Subcutaneous adipose tissue (tissue), 4 donors: ENCODE results near the gene VAV1. TPM values are rescaled to one million over a fixed set of nuclear protein-coding genes. Genes with fewer than 3 reads are reported as not detected.

Experiments
- CTCF ChIP-seq: fragments of 450-650 bp; IDR thresholded peaks from one replicate; pipeline ENCODE4 v1.5.1; 2016; ENCODE audit warnings: low read depth, mild to moderate bottlenecking, control low read depth, antibody characterized with exemption, moderate library complexity
- total RNA-seq, 4 donors: library from RNA; depleted of rRNA; stranded (reverse); fragments of >200 nt; gene quantifications; one replicate each; pipeline ENCODE4 v1.1.0, GENCODE V29; 2016

VAV1 gene, protein sequence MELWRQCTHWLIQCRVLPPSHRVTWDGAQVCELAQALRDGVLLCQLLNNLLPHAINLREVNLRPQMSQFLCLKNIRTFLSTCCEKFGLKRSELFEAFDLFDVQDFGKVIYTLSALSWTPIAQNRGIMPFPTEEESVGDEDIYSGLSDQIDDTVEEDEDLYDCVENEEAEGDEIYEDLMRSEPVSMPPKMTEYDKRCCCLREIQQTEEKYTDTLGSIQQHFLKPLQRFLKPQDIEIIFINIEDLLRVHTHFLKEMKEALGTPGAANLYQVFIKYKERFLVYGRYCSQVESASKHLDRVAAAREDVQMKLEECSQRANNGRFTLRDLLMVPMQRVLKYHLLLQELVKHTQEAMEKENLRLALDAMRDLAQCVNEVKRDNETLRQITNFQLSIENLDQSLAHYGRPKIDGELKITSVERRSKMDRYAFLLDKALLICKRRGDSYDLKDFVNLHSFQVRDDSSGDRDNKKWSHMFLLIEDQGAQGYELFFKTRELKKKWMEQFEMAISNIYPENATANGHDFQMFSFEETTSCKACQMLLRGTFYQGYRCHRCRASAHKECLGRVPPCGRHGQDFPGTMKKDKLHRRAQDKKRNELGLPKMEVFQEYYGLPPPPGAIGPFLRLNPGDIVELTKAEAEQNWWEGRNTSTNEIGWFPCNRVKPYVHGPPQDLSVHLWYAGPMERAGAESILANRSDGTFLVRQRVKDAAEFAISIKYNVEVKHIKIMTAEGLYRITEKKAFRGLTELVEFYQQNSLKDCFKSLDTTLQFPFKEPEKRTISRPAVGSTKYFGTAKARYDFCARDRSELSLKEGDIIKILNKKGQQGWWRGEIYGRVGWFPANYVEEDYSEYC
- 10 to 100 TPM in 3 of 4 donors, 1 to 10 TPM in 1; 6.4 to 16.8 (median 11.2) TPM for total RNA-seq

DNA sequence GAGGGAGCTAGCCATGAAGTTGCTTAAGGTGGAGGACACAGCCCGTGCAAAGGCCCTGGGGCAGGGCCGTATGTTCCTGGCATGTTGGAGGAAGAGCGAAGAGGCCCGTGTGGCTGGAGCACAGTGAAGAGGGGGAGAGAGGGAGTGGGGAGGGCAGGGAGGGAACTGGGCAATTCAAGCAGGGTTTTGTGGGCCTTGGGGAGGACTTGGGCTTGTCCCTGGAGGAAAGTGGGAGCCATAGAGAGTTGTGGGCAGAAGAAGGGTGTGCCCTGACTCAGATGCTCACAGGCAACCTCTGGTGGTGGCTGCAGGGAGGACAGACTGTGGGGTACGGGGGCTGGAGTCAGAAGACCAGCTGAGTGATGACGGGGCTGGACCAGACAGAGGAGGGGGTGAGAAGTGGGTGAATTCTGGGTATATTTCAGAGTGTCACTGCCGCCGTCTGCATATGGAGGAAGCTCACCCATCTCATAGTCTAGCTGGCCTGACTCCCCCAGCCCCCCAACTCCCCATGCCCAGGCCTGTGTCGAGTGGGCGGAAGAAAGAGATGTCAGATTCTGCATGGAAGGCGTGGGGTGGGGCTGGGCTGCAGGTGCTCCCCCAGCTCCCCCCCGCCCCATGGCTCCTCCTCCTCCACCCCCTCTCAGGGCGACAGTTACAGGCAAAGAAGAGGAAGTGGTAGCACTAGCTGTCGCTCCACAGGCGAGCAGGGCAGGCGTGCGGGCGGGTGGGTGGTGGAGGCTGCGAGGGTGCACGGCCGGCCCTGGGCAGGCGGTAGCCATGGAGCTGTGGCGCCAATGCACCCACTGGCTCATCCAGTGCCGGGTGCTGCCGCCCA lies at the start of gene VAV1:
Gene VAV1, plus strand, starts transcription at position 681 of the 838 bp plus-strand sequence. Its CDS starts 100 bp downstream, at position 781.
- TF ChIP-seq CTCF, result no peak

- TF ChIP-seq CTCF, result no peak
Observed at GRCh38 chr19:6723108-6723618, 49.3 kb upstream of the VAV1 start.

- no peak for TF ChIP-seq CTCF
Observed at GRCh38 chr19:6723738-6724137, 48.8 kb upstream of the VAV1 start.

DNA sequence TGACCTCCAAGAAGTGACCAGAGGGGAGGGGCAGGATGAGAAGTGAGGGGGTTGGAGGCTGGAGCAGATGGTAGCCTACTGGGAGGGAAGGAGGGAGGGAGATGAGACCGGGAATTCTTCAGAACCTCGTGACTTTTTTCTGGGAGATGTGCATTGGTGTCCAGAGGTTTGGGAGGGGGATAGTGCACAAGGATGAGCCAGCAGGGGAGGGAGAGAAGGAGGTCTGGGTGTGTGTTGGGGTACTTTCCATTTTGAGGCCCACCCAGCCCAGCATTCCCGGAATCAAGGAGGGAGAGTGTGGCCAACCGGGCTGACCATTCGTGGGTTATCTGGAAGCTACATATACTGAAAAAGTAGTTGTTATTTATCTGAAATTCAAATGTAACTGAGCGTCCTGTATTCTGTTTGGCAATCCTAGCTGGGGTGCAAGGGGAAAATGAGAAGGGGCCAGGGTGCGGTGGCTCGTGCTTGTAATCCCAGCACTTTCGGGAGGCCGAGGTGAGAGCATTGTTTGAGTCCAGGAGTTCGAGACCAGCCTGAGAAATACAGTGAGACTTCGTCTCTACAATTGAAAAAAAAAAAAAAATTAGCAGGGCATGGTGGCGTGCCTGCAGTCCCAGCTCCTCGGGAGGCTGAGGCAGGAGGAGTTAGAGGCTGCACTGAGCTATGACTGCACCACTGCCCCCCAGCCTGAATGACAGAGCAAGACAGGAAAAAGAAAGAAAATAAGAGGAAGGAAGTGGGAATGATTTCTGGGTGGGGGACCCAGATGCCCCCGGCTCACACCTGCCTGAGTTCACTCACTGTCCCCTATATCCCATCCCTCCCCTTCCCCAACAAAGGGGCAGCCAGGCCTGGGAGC lies 47.6 kb upstream of the VAV1 start:
- no peak for TF ChIP-seq CTCF

DNA sequence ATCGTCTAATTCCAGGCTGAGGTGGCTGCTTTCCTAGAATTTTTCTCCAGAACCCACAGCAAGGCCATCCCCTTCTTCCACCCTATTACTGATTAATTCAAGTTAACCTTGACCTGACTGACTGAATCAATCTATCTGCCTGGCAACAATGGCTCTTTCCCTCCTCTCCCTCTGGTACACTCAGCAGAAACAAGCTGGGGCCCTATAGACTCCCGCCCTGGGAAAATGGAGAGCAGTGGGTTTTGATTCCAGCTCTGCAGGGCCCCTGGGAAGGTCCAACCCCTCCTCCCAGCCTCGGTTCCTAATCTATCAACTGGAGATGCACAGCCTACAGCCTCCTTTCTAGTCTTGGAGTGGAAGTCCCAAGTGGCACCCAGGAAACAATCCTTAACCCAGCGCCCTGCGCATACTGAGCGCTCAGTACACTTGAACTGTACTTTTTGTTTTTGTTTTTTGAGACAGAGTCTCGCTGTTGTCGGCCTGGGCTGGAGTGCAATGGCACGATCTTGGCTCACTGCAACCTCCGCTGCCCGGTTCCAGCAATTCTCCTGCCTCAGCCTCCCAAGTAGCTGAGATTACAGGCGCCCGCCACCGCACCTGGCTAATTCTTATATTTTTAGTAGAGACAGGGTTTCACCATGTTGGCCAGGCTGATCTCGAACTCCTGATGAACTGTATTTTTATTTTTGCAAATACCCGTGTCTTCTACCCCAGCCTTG lies 46.8 kb upstream of the VAV1 start:
- no peak for TF ChIP-seq CTCF

DNA sequence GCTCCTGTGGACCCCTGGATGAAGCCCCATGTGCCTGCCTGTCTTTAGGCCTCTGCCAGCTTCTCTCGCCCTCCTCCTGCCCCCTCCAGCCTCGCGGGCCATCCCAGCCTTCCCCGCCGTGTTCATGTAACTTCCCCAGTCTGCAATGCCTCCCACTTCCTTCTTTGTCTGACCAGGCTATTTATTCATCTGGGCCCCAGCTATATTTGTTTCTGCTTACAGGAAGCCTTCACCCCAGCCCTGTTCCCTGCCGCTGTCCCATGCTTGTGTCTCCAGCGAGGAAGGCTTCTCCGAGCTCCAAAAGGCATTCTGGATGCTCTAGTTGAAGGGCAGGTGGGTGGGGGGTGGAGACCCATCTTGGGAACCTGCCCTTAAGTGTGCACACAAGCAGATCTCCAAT lies 44.2 kb upstream of the VAV1 start:
- TF ChIP-seq CTCF, result no peak
